HG03342 (cell line): ENCODE results near the gene KRAS.
A peak's percentile ranks its signal among the peaks of the same experiment; 100 is the strongest.
"Not testable (repeated sequence)": the region's sequence is repeated elsewhere in the genome, so short reads cannot be mapped to it uniquely, and the experiment has no call there.

ENCODE experiments used
- ATAC-seq: cut with Tn5 transposase; IDR thresholded peaks from one replicate; pipeline ENCODE4 v1.9.1; 2021; ENCODE audit warnings: mild to moderate bottlenecking, moderate library complexity; ENCODE audit not compliant: unreplicated experiment

KRAS gene

DNA sequence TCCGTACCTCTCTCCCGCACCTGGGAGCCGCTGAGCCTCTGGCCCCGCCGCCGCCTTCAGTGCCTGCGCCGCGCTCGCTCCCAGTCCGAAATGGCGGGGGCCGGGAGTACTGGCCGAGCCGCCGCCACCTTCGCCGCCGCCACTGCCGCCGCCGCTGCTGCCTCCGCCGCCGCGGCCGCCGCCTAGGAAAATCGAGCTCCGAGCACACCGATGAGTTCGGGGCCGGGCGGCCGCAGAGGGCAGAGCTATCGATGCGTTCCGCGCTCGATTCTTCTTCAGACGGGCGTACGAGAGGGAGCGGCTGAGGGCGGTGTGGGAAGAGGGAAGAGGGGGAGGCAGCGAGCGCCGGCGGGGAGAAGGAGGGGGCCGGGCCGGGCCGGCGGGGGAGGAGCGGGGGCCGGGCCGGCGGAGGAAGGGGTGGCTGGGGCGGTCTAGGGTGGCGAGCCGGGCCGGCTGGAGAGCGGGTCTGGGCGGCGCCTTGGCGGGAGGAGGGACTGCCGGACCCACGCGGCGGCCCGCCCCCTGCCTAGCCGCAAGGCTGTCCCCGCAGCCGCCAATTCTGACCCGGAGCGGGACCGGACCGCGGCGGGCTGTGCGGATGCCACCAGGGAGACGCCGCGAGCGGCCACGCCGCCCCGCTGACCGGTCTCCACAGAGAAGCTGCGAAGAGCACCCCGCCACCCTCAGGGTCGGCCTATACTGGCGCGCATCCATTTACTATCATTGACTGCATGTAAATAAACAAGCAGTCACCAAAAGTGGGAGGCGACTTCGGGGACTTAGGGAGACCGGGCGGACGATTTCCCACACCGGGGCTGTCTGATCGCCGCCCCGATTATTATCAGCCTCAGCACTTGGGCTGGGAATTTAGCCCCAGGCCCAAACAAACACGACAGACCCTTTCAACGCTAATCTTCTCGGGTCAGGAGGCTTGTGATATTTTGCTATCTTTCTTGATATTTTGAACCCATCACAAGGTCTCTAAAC lies at the start of gene KRAS:
Gene KRAS, minus strand, starts transcription at position 186 of the 987 bp plus-strand sequence.
- ATAC-seq: peak; percentile 78

DNA sequence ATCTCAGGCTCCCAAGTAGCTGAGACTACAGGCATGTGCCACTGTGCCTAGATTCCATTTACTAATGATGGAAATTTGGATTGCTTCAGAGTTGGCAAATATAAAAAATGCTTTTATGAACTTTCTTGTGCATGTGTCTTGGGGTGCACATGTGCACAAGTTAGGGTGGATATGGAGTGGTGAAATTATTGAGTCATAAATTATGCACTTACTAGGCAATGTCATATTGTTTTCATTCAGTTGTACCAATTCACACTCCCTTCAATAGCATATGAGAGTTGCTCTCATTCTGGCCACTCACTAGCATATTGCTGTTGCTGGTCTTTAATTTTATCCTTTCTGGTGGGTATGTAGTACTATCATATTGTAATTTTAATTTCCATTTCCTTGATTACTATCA lies 45.7 kb upstream of the KRAS start:
- no peak for ATAC-seq

DNA sequence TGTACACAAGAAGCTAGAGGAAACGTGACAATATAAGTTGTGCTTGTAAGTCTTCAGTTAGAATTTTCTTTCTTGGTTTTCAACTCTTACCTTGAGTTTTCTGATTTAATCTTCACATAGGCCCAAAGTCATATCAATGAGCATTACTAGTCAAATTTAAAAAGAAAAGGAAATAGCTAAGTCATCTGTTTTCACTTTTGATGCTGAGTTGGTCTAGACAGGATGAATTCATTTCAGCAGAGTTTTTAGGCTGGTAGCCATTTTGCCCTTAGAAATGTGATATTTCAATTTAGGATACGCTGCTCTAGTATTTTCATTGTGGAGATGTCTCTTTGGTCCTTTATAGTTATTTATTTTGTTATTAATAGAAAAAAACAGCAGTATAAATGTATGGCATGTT lies 44.6 kb upstream of the KRAS start:
- ATAC-seq: no peak

DNA sequence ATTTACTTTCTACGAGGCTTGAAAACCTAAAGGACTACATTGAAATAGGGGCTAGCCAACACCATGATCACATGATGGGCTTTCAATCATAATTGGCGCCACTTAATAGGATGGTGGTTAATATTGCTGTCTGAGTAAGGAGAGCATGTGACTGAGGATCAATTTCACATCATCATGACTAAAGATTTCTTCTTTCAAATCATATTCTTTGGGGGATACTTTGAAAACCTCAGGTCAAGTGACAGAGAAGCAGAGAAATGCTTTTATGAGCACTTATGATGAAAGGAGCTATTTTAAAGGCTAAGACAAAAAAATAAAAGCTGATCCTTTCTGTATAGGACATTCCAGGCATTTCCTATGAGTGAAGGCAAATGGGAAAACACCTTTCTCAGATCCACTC lies 42.9 kb upstream of the KRAS start:
- ATAC-seq: no peak

DNA sequence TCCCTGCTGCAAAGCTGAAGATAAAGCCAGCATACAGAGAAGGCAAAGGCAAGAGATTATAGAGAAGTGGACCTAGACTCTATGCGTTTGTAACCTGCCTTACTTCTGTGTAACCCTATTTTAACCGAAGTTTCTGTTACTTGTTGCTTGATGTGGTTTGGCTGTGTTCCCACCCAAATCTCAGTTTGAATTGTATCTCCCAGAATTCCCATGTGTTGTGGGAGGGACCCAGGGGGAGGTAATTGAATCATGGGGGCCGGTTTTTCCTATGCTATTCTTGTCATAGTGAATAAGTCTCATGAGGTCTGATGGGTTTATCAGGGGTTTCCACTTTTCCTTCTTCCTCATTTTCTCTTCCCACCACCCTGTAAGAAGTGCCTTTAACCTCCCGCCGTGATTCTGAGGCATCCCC lies 42.1 kb upstream of the KRAS start:
- not testable (repeated sequence) for ATAC-seq

DNA sequence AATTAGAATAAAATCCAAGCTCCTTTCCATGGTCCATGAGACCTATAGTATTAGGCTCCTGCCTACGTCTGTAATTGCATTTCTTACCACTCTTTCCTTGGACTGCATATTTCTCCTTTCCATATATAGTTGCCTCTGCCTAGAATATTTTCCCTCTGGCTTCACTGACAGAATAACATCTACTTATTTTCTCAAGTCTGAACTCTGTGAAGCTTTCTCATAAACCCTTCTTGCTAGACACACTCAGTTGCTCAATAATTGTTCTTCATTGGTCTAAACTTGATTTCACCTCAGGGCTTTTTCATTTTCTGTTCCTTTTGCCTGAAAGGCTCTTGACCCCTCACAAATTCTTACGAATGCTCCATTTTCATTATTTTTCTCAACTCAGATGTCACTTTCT lies 36.9 kb upstream of the KRAS start:
- no peak for ATAC-seq

DNA sequence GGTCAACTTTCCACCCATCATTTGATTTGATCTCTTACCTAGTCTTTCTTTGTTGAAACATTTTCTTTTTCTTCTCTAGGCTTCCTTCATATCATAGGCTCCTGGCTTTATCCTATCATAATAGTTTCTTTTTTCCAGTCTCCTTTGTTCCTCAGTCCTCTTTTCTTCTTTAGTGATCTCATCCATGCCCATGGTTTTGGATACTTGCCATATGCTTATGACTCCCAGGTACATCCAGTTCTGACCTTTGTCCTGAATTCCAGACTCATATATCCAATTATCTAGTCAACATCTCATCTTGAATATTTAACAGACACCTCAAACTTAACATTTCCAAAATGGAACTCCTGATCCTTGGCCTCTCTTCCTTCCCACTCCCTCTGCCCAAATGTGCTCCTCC lies 36.1 kb upstream of the KRAS start:
- no peak for ATAC-seq

DNA sequence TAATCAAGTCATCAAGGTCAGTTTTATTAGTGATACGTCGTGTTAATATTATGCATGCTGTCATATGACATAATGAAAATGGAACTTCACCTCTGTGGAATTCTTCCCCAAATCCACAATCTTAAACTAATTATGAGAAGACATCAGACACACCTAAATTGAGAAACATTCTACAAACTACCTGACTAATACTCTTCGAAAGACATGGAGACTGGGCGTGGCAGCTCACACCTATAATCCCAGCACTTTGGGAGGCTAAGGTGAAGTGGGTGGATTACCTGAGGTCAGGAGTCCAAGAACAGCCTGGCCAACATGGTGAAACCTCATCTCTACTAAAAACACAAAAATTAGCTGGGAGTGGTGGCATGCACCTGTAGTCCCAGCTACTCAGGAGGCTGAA lies 33.3 kb upstream of the KRAS start:
- no peak for ATAC-seq

DNA sequence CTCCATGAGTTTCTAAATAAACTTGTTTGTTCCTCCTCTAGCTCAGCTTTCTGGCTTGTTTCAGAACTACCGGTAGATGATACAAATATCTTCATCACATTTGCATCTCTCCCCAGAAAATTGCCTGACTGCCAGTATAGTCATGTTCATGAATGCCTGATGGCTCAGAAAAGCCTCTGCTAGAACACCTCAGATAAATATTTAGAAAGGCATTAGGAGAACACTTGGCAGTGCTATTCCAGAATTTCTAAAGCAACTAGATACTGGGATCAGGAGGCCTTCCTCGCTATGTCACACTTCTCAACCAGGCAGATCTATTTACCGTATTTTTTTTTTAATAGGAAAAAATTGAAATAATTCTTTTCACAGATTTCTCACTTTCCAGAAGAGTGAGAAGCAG lies 32.3 kb upstream of the KRAS start:
- ATAC-seq: no peak

DNA sequence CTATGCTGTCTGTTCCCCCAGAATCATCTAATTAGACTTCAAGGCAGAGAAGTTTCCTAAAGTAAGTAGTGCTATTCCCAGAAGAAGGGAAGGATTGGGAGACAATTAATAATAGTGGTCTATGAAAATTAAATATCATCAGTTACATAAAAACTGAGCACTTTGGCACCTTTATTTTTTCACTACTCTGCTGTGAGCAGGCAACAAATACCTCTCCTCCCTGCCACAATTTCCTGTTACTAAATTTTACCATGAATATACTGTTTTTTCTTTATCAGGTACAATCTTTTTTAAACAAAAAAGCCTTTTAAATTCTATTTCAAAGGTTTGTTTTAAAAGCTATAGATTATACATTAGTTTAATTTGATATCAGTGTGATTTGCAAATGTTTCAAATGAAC lies 29.4 kb upstream of the KRAS start:
- no peak for ATAC-seq

DNA sequence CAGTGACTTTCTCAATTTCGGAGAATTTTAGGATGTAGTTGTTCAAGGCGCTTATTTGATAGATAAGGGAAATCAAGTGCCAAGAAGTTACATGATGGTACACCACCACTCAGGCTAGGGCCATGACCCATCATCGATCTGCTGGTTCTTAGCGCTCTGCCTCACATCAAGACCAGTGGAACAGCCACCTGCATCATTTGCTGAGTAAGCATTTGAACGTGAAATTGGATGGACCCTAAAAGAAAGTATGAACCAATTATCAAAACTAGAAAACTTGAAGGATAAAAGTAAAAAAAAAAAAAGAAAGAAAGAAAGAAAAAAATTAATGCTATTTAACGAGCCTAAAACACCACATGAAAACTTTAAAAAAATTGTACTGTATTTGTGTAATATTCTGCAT lies 27.5 kb upstream of the KRAS start:
- no peak for ATAC-seq

DNA sequence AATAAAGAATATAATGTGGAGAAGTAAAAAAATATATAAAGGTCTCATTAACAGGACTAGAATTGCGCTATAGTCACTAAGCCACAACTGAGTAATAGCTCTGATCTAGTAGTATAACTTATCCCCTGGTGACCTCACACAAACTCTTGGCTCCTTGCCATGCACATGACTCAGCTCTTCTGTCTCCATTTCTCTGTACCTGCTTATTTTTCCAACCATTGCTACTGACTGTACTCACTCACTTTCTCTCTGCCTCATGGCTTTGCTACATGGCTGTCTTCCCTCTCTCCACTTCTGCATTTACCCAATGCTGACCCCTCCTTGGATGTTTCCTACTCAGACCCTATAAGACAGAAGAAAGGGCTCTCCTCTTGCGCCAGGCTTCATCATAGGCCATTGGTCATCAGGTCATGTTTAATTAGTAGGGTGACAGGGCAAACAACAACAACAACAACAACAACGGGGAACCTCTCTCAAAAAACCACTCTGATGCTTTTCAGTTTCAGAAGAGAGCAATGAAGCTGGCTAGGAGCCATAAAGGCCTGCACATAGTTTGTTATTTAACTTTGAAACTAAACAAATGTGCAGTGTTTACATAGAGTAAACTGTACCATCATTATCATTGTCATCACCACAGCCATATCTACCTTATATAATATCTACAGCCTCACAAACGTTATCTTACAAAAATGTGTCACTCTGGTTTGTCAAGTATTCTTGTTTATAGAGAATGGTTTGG lies 25.6 kb upstream of the KRAS start:
- peak; percentile 40 for ATAC-seq

DNA sequence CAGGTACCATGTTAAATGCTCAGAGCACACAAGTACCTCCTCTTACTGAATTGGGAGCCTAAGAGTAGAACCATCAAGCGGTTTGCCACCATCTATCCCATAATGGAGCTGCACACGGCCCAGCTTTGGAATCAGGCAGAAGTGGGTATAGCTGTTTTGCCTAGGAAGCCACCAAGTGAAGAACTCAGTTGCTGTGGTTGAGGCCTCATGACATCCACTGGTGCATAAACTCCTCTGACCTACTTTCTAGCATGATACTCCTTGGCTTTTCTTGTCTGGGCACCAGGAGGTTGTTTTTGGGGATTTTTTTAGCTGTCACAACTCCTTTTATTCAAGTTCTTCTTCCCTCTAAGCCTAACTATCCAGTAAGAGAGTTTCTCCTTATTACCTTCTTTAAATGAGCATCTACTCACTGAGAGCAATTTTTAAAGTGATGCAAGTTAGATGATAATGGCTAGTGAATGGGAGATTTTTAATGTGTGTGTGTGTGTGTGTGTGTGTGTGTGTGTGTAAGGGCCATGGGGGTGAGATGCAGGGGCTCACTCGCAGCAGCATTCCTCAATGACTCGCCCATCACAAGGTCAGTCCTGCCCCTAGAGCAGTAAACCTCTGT lies 20.9 kb upstream of the KRAS start:
- ATAC-seq: no peak

DNA sequence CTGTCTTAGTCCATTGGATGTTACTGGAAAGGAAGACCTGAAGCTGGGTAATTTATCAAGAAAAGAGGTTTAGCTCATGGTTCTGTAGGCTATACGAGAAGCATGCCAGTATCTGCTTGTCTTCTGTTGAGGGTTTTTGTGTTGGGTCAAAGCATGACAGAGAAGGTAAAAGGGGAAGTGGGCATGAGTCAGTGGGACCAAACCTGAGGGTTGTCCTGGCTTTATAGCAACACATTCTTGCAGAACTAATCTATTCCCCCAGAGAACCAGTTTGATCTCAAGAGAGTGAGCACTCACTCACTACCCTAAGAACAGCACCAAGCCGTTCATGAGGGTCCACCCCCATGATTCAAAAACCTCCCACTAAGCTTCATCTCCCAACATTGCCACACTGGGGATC lies 19.0 kb upstream of the KRAS start:
- peak; percentile 82 for ATAC-seq

DNA sequence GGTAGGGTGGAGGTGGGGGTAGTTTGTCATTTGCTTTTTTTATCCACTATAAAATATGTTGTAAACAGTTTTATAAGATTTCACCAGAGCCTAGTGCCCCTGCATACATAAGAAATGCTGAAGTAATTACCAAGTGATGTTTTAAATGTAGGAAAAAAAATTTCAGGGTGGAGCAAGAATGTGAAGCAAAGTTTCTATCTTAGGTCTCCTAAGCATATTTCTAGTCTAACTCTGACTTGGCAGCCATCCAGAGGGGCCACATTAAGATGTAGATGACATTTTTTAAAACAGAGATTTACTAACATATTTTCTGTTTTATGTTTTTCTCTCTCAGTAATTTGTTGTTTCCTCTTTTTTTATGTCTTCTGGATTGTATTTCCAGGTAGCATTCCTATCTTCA lies 15.8 kb upstream of the KRAS start:
- no peak for ATAC-seq

DNA sequence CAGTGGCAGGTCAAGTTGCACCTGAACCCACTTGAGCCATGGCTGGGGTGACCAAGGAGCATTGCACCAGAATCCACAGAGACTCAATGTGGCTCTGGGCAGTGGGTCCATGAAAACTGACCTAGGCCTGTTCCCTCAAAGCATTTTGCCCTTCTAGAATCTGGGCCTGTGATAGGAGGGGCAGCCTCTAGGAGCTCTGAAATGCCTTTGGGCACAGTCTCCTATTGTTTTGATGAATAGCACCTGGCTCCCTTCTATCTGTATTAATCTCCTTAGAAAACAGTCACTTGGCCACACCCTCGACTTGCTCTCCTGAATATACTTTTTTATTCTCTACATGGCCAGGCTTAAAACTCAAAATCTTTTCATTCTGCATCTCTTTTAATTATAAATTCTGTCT lies 14.1 kb upstream of the KRAS start:
- ATAC-seq: no peak

DNA sequence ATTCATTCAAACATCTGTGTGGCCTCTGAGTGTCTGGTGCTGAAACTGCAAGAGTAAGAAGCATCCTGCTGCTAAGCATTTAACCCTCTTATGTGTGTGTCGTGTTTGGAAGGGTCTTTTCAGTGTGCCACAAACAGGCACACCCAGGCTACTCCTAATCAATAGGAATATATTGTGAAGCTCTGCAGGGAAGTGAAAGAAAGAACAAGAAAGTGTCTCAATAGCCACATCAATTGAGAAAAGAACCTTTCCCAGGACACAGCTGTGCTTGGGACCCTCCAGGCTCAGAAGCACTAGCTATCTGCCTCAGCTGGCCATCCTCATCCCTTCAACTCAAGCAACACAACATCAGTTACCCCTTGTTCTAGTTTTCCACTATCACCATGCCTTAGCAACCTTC lies 13.4 kb upstream of the KRAS start:
- ATAC-seq: no peak

DNA sequence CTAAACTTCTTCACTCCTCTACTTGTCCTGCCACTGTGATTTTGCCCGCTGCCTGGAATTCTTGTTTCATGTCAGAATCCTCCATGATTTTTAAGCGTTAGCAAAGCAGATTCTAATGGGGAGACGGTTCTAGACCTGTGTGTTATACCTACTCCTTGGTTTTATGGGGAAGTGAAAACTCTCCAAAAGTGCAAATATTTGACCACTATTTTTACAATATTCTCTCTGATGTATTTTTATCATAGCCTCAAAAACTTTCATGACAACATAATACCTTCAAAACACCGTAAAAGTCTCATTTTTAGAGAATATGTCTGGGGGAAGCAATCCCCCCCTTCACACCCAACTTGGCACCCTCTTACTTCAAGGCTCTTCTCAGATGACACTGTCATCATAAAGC lies 12.9 kb upstream of the KRAS start:
- ATAC-seq: no peak

DNA sequence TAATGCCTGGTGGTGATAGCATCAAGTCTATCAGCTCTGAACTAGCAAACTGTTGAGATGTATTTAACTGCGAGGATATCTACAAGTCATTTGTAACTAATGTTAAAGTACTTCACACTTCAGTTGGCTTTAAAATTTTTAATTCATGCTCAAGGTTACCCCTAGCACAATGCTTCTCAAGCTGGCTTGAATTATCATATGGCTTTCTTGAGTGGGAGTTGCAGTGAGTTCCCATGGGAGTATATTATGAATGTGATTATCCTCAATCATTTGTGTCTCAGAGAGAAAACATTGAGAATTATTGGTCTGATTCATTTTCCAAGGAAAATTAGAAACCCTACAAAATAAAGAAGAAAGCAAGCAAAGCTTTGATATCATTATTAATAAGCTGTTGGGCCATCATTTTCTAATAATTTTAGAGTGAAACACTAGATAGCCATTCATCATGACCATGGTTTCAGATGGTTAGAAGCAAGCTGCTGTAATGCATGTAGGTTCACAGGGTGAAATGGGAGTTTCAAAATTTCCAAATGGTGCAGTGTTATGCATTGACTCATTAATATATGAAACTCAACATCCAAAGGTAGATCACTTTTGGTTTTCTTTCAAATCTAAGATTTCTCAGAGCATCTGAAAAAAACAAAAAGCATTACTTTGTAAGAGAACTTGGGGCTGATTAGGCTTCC lies 11.8 kb upstream of the KRAS start:
- no peak for ATAC-seq

DNA sequence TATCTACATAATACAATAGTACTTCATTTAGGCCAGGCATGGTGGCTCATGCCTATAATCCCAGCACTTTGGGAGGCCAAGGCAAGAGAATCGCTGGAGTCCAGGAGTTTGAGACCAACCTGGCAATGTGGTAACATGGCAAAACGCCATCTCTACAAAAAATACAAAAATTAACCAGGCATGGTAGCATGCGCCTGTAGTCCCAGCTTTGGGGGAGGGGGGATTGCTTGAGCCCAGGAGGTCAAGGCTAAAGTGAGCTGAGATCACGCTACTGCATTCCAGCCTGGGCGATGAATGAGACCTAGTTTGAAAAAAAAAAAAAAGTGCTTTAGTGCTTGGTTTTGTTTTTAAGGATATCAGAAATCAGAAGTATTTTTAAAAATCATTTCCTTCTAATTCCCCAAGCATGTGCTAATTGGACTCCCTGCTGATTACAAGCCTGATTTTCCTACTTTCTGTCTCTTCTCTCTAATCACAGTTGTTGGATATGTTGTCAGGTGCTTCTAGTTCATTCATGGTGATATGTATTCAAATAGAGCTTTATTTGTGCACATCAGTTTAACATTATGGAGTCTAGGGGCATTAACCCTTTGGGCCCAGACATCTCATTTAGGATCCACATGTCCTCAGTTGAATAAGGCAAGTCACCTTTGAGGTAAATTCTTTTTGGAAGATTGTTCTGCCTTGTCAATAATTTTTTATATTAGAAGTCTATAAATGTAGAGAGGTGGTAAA lies 7.0 kb upstream of the KRAS start:
- no peak for ATAC-seq
